Measurements from ENCODE around the gene ANKRD37.
"Not testable (repeated sequence)": the region's sequence is repeated elsewhere in the genome, so short reads cannot be mapped to it uniquely, and the experiment has no call there.

ANKRD37 gene, protein sequence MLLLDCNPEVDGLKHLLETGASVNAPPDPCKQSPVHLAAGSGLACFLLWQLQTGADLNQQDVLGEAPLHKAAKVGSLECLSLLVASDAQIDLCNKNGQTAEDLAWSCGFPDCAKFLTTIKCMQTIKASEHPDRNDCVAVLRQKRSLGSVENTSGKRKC

DNA sequence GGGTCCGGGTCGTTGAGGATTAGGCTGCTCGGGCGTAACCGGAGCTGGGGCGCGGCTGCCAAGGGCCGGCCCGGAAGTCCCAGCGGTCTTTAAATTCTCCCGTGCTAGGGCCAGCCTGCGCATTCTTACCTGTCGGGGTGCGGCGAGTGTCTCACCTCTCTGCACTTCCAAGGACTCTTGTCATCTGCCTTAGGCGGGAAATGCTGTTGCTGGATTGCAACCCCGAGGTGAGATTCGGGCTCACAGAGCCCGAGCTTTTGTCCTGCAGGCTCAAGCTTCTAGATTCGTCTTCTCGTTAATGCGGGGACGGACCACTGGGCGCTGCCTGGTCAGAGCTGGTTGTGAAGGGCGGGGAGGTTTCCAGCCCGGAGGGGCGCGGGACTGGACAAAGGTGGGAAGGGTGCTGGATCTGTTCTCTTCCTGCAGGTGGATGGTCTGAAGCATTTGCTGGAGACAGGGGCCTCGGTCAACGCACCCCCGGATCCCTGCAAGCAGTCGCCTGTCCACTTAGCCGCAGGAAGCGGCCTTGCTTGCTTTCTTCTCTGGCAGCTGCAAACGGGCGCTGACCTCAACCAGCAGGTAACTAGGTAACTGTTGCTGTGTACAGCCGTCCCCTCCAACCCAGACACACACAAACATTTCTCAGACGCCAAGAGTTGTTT, at the start of gene ANKRD37:
TSS of gene ANKRD37 (plus strand) at position 118 of the 662 bp plus-strand sequence. CDS start at position 201, 83 bp downstream.
- no peak for DNase-seq (ENCODE audit: low read depth in 2 of 2)

DNA sequence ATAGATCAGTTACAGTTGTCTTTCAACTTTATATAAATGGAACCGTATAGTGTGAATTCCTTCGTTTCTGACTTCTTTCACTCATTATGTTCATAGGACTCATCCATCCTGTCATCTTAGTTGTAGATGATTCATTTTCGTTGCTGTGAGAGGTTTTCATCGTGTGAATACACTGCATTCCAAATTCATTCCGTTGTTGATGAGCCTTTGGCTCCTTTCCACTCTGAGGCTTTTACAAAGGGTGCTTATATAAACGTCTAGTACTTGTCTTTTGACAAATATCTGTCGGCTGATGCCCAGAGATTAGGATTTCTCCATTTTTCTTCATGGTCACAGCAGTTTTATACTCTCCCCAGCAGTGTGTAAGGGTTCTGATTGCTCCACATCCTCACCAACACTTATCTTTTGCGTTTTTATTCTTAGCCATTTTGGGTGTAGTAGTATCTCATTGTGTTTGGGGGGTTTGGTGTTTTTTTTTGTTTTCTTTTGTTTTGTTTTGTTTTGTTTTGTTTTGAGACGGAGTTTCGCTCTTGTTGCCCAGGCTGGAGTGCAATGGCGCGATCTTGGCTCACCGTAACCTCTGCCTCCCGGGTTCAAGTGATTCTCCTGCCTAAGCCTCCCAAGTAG, 49.6 kb upstream of the ANKRD37 start:
- DNase-seq (ENCODE audit: low read depth in 2 of 2) = no peak

DNA sequence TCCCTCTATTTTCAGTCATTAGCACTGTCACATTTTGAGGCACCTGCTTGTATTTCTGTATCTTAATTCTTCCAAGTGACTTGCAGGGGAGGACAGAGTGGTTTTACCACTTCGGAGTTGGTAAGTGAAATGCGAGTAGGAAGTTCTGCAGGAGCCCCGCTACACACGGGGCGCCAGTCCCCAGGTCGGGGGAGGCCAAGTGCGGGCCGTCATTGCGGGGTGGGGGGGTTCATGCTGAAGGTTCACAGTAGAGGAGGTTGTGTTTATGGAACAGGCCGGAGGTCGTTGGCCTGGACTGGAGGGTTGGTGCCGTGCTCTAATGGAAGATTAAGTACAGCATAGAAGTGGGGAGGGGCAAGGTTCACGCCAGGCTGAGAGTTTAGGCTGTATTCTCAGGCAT, 45.0 kb upstream of the ANKRD37 start:
- DNase-seq (ENCODE audit: low read depth in 2 of 2) = no peak

DNA sequence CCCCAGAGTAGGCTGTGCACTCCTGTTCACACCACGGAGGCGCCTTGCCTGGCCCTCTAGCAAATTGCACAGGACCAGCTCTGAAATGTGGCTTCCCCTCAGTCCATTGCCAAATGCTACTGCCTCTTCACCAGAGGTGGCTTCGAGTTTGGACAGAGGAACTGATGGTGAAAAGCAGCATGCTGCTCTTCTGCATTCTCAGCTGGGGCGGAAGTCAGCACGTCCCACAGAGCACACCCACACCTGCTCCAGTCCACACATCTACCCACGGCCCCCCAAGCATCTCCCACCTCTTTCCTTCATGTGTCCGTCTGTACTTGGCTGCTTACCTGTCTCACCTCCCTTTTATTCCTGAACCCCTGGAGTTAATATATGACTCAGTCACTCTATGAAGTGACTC, 44.4 kb upstream of the ANKRD37 start:
- no peak for DNase-seq (ENCODE audit: low read depth in 2 of 2)

DNA sequence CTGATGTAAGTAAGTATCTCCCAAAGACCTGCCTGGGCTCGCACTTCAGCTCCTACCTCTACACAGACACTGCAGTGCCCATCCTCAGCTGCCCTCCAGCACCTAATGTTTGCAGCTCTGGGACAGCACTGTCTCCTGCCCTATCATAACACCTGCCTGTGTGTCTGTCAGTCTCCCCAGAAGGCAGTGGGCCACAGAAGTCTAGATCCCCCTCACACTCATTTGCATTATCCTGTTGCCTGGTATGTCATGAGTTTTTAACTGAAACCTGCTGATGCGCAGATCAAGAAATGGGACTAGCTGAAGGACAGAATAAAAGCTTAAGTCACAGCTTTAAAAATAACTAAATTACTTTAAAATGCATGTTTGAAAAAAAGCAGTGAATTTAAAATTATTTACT, 43.9 kb upstream of the ANKRD37 start:
- no peak for DNase-seq (ENCODE audit: low read depth in 2 of 2)

DNA sequence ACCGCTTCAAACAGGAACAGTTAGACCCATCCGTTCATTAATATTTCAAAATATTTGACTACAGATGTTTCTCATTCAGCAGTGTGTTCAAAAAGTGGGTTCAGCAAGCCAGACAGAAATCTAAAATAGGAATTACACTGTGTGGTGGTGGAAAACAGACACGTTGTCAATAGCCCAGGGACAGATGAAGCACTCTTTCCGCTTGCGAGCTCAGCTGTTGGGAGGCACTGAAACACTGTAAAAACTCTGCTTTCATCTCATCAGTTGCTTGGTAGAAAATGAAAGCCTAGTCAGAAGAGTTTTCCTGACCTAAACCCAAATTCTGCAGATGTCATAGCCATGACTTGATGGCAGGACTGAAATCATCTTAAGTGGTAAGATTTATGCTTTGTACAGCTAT, 39.4 kb upstream of the ANKRD37 start:
- DNase-seq (ENCODE audit: low read depth in 2 of 2) = no peak

DNA sequence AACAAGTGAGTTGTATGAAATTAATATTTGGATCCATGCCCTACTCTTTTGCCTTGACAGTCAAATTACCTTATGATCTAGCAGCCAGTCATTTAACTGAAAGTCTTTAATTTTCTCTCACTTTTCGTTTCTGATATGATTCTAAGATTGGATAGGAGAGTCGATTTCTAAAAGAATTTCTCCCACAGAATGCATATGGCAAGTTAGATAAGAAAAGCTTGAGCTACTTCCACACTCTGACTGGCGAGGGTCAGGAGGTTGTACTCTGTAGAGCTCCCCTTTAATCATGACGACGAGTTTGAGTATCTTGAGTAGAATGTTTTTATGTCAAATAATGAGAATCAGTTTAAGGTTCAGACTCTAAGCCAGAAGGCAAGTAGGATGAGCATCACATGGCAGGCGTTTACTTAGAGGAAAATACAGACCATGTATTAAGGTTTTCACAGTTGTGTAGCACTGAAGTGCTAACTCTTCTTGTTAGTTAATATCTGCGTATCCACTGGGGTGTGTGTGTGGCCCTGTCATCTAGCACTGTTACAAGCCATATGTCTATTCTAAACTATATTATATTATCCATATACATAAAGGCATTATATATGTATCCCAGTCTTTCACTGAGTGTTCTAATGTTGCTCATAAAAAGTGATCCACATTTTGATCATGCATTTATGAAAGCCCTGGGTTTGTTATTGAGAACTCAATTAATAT, 38.8 kb upstream of the ANKRD37 start:
- DNase-seq (ENCODE audit: low read depth in 2 of 2) = no peak

DNA sequence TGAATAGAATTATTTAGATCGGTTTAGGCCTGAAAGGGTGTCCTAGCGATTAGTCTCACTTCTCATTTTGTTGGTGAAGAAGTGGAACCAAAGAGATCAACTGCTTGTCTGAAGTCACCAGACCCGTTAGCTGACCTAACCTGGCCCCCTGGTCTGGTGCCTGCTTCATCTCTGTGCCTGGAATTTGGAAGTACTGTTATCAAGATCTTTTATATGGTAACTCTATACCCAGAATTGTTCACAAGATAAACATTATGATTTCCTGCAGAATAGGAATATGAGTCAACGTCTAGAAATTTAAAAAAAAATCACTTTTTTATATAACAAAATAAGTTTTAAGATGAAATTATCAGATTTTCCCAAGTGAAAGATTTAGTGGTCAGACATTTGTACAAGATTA, 38.1 kb upstream of the ANKRD37 start:
- no peak for DNase-seq (ENCODE audit: low read depth in 2 of 2)

DNA sequence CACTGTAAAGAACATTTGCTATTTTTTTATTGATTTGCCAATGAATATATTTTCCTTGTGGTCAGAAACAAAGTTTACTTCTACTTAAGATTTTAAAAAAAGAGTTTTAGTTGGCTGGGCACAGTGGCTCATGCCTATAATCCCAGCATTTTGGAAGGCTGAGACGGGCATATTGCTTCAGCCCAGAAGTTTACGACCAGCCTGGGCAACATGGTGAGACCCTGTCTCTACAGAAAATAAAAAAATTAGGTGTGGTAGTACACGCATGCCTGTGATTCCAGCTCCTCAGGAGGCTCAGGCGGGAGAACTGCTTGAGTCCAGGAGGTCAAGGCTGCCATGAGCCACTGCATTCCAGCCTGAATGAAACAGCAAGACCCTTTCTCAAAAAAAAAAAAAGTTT, 37.7 kb upstream of the ANKRD37 start:
- DNase-seq (ENCODE audit: low read depth in 2 of 2) = no peak

DNA sequence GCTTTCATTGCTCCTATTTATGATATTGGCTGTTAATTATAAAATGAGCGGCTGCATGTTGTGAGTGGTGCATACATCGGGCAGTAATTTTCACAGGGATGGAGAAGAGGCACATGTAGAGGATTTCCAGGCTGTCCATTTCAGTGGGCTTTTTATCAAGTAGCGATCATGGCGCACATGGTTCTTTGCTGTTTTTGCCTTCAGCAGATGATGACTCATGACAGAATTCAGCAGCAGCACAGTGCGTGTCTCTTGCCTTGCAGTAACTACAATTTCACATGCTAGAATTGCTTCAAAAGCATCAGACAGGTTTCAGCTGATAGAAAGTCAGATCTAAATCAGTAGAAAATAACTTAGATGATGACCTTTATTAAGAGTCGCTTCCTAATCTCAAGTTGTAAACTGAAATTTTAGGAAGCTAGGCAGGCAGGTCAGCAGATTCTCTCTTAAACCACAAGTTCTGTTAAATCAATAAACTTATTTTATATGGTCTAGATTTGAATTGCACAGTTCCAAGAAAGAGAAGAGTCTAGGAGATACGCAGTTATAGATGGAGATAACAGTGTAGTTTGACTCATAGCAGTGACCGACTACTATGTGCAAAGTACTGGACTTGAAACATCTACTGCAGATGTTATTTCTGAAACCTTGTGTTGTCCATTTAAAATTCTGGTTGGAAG, 36.7 kb upstream of the ANKRD37 start:
- no peak for DNase-seq (ENCODE audit: low read depth in 2 of 2)

DNA sequence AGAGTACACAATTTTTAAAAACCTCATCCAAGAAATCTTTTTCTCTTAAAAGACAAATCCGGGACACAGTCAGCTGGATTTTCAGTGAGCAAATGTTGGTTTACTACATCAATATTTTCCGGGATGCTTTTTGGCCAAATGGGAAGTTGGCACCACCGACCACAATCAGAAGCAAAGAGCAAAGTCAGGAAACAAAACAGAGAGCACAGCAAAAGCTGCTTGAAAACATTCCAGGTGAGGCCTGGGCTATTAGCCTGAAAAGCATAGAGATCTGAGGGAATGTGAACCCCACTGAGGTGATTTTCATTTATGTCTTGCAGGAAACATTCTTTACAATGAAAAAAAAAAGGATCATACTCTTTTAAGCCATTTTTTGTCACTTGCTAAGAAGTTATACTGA, 34.8 kb upstream of the ANKRD37 start:
- no peak for DNase-seq (ENCODE audit: low read depth in 2 of 2)

DNA sequence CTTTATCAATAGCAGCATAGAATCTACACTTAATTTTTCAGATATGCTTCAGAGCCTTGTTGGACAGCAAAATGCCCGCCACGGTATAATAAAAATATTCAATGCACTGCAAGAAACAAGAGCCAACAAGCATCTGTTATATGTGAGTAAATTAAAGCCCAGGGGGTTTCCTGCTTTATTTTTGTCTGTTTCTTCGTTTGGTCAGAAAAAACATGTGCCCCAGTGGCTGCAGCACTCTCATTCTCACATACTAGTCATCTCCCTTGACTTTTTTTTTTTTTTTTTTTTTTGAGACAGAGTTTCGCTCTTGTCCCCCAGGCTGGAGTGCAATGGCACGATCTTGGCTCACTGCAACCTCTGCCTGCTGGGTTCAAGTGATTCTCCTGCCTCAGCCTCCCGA, 34.1 kb upstream of the ANKRD37 start:
- not testable (repeated sequence) for DNase-seq (ENCODE audit: low read depth in 2 of 2)

DNA sequence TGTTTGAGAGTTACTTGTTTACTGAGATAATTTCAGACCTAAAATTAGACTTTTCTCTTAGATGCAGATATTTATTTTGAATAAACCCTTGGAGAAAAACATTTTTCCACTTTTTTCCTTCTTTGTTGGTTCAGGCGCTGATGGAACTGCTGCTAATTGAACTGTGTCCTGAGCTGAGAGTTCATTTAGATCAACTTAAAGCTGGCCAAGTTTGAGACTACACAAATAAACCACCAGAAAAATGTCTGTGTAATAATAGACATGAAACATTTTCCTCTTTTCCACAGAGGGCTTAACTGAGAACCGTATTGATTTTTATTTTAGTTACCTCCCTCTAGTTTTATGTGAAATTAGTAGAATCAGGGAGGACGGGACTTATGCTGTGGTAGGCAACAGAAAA, 33.4 kb upstream of the ANKRD37 start:
- no peak for DNase-seq (ENCODE audit: low read depth in 2 of 2)

DNA sequence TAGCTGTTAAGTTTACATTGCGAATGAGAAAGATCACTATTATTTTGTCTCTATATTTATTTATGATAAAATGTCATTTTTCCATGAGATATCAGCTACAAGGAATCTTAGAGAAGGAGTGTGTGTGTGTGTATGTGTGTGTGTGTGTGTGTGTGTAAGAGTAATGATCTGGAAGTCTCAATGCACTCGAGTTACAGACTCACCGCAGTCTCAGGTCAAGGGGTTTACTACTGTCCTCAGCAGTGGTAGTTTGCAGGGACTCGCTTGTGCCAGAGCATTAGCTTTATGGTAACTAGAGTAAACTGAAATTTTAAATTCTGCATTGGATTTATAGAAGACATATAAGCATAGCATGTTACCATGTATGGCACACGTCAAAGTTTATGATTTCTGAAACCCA, 31.8 kb upstream of the ANKRD37 start:
- DNase-seq (ENCODE audit: low read depth in 2 of 2) = no peak

DNA sequence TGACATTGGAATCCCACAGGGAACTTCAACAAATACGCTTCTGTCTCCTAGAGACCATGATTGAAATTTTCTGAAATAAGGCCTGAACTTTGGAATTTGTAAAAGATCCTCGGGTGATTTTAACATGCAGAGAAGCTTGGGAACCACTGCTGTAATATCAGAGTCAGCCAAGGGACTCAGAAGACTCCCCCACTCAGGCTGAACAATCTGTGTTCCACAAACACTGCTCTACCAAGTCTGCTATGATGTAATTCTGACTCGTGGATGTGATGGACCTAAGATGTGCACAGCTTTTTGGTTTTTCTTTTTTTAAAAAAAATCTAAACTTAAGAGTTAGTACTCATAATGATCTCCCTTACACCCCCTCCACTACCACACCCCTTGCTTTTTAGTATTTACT, 26.9 kb upstream of the ANKRD37 start:
- no peak for DNase-seq (ENCODE audit: low read depth in 2 of 2)

DNA sequence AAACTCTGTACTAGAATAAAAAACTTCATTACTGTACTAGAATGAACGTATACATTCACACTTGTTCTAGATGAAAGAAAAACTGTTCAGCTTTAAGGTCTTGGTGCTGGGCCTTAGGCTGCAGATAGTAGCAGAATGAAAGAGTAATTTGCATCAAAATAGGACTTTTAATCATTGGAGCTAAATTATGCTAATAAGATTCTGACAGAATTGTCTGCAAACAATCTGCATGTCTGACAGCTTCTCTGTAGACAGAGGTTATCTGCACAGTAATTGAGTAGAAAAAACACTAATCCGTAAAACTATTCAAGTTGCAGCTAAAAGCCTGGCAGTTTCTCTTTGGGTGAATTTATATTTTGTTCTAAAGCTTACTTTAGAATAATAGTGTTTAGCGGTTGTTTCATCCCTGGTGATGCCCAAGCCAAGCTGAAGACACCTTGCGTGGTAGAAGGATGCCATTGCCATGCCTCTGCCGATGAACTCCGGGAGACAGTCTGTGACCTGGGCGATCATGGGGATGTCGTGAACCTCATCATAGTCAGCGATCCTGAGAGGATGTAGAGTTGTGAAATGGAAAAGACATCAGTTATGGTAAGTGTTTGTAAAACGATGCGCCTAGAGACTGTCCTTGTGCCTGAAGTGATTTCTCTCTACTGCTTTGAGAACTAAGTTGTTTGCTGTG, 26.2 kb upstream of the ANKRD37 start:
- no peak for DNase-seq (ENCODE audit: low read depth in 2 of 2)

DNA sequence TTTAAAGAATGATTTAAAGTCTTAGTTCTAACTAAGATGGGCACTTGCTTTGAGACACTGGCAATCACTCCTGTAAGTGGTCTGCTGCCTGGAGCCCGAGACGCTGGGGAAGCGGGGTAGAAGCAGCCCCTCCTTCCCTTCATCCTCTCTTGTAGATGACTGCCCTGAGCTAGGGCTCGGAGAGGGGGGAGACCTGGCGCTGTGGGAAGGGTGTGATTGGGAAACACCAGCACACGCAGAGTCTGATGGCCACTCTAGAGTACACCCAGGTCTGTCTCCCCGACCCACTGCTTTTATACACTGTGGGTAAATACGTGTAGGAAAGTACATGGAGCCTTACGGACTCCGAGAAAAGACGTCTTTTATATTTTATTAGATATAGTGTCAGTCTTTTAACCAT, 24.9 kb upstream of the ANKRD37 start:
- no peak for DNase-seq (ENCODE audit: low read depth in 2 of 2)

DNA sequence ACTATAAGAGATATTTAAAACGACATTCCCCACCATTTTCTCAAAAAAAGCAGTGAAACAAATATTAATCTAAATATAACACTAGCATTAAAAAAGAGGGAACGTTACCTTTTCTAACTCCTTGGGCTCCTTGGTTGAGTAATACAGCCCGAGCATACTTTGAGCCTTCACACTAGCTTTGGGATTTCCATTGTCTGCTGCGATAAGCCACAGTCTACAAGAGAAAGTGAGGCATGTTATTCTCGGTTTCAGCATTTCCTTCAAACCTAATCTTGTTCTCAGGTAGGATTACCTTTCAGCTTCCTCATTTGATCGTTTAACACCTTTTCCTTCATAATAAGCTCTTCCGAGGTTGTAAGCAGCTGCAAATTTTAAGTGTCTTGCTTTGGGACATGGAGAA, 22.6 kb upstream of the ANKRD37 start:
- DNase-seq (ENCODE audit: low read depth in 2 of 2) = no peak

DNA sequence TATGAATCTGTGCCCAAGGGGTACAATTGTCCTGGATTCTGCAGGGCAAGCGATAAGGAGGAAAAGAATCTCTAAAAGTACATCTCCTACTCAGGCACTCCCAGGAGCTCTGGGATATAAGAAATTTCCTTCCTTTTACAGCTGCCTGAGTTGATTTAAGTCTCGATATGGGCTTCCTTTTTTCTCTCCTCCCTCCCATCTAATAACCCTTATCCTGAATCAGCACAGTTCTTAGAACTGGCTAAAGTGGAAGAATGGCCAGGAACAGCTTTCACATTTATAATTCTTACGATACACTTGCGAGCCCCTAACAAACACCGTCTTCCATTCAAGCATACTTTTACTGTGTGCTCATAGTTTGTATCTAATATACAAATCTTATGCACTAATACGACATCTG, 22.1 kb upstream of the ANKRD37 start:
- no peak for DNase-seq (ENCODE audit: low read depth in 2 of 2)

DNA sequence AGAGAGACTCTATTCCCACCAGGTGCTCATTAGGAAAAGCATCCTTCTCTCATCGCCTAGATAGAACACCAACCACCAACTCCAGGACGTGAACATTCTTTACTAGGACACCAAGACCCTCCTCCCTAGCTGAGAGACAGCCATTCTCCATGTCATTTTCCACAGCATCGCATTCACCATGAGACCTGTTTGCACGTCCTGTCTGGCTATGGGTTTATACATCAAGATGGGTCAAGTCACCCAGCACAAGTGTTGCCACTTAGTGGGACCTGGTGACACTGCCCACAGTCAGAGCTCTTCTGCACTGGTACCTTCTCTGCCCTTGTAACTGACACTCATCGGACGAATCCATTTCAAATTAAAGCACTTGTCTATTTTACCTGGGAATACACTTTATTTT, 18.4 kb upstream of the ANKRD37 start:
- DNase-seq (ENCODE audit: low read depth in 2 of 2) = no peak
